ENCODE measurements around the gene MIF. TPM values are rescaled to one million over a fixed set of nuclear protein-coding genes. Genes with fewer than 3 reads are reported as not detected.
A peak's percentile ranks its signal among the peaks of the same experiment; 100 is the strongest.
"Not testable (repeated sequence)": the region's sequence is repeated elsewhere in the genome, so short reads cannot be mapped to it uniquely, and the experiment has no call there.

Gene MIF
- total RNA-seq, 3 donors from 2014 or later: 142 to 414 (median 209) TPM

GRCh38 chr22:23901600-23901999, 7.4 kb downstream of the MIF start:
- DNase-seq (no peak), ATAC-seq (no peak)
- Histone ChIP-seq H3K4me3 (no peak overlapping the region), H3K4me1 (ENCODE audit: low read depth) (no peaks in the 10 kb centered on the region), H3K9me3 (no peaks in the 10 kb centered on the region), H3K36me3 (ENCODE audit: low read depth) (no peaks in the 10 kb centered on the region)
- TF ChIP-seq CTCF (IDR thresholded peaks at IDR 0.05): no peak
- intact Hi-C loops (cut with DNase I, micrococcal nuclease): no loop called here

GRCh38 chr22:23903328-23903971, 9.3 kb downstream of the MIF start:
- intact Hi-C loops (cut with DNase I, micrococcal nuclease): no loop called here
- TF ChIP-seq CTCF (IDR thresholded peaks at IDR 0.05): no peak
- Histone ChIP-seq H3K36me3 (ENCODE audit: low read depth) (no peaks in the 10 kb centered on the region), H3K4me1 (ENCODE audit: low read depth) (no peaks in the 10 kb centered on the region), H3K4me3 (no peak overlapping the region), H3K9me3 (no peaks in the 10 kb centered on the region)
- DNase-seq (no peak), ATAC-seq (no peak)

GRCh38 chr22:23904573-23905254, 10.5 kb downstream of the MIF start:
- H3K4me1 ChIP-seq (ENCODE audit: low read depth): peaks cover 6% of the 10 kb centered on the region
- intact Hi-C loops (cut with DNase I, micrococcal nuclease): no loop called here
- H3K4me3 ChIP-seq: no peak overlapping the region
- ATAC-seq (peak; percentile 20), DNase-seq (no peak)
- no peaks in the 10 kb centered on the region for H3K36me3 ChIP-seq (ENCODE audit: low read depth)
- no peaks in the 10 kb centered on the region for H3K9me3 ChIP-seq
- no peak for TF ChIP-seq CTCF (IDR thresholded peaks at IDR 0.05)

GRCh38 chr22:23906641-23907040, 12.5 kb downstream of the MIF start:
- no peaks in the 10 kb centered on the region for H3K9me3 ChIP-seq
- ATAC-seq: no peak
- H3K36me3 ChIP-seq (ENCODE audit: low read depth): no peaks in the 10 kb centered on the region
- H3K4me1 ChIP-seq (ENCODE audit: low read depth): peaks cover 9% of the 10 kb centered on the region
- intact Hi-C loops (cut with DNase I, micrococcal nuclease): no loop called here
- H3K4me3 ChIP-seq: no peak overlapping the region
- no peak for DNase-seq
- TF ChIP-seq CTCF (IDR thresholded peaks at IDR 0.05): no peak

GRCh38 chr22:23907423-23907822, 13.2 kb downstream of the MIF start:
- DNase-seq; ATAC-seq; H3K9me3 ChIP-seq; H3K4me3 ChIP-seq; H3K4me1 ChIP-seq (ENCODE audit: low read depth); intact Hi-C loops (cut with DNase I, micrococcal nuclease); H3K36me3 ChIP-seq (ENCODE audit: low read depth): not testable (repeated sequence)

GRCh38 chr22:23908587-23909205, 14.5 kb downstream of the MIF start:
- Histone ChIP-seq H3K36me3 (ENCODE audit: low read depth) (no peaks in the 10 kb centered on the region), H3K4me3 (no peak overlapping the region), H3K9me3 (no peaks in the 10 kb centered on the region), H3K4me1 (ENCODE audit: low read depth) (peaks cover 13% of the 10 kb centered on the region)
- no peak for TF ChIP-seq CTCF (IDR thresholded peaks at IDR 0.05)
- ATAC-seq: peak; percentile 39
- DNase-seq: no peak
- intact Hi-C loops (cut with DNase I, micrococcal nuclease): no loop called here

All from mucosa of descending colon (tissue), 3 donors.